ENCODE results near the gene BCL7C. TPM values are rescaled to one million over a fixed set of nuclear protein-coding genes. Genes with fewer than 3 reads are reported as not detected.

BCL7C gene
- total RNA-seq, 4 donors from 2014 or later: 43.1 to 79.1 (median 63.0) TPM

- 28 to 45% methylated on average over 9 to 12 of the region's 15 CpGs for WGBS, 2 donors
- TF ChIP-seq CTCF (IDR thresholded peaks at IDR 0.05) (no peak), POLR2A (IDR thresholded peaks at IDR 0.05) (no peak)
- peak; percentile 68 to 90 for DNase-seq (ENCODE audit: low spot score in 2 of 2)
- intact Hi-C loops (cut with DNase I; ENCODE audit: low total_unique reads): no loop called here
- H3K4me3 ChIP-seq (ENCODE audit: low read depth, poor library complexity, severe bottlenecking): no peak overlapping the region
Measured at GRCh38 chr16:30927789-30928378, 34.0 kb upstream of the BCL7C start.

- no peak overlapping the region for H3K4me3 ChIP-seq (ENCODE audit: low read depth, poor library complexity, severe bottlenecking)
- TF ChIP-seq CTCF (IDR thresholded peaks at IDR 0.05) (no peak), POLR2A (IDR thresholded peaks at IDR 0.05) (no peak)
- intact Hi-C loops (cut with DNase I; ENCODE audit: low total_unique reads): no loop called here
- no peak for DNase-seq (ENCODE audit: low spot score in 2 of 2)
- 79 to 83% methylated on average over 16 to 20 of the region's 22 CpGs for WGBS, 2 donors
Measured at GRCh38 chr16:30926937-30927788, 33.3 kb upstream of the BCL7C start.

- 70 to 71% methylated on average over 10 of the region's 10 CpGs for WGBS, 2 donors
Measured at GRCh38 chr16:30925995-30926811, 32.3 kb upstream of the BCL7C start.

GRCh38 chr16:30925632-30925987 is 31.7 kb upstream of the BCL7C start:
- intact Hi-C loops (cut with DNase I; ENCODE audit: low total_unique reads): no loop called here
- peak in 1 of 2 donors; percentile 89 for DNase-seq (ENCODE audit: low spot score in 2 of 2)
- 88 to 90% methylated on average over 25 to 26 of the region's 26 CpGs for WGBS, 2 donors
- TF ChIP-seq CTCF (IDR thresholded peaks at IDR 0.05): no peak
- TF ChIP-seq POLR2A (IDR thresholded peaks at IDR 0.05): no peak
- H3K4me3 ChIP-seq (ENCODE audit: low read depth, poor library complexity, severe bottlenecking): no peak overlapping the region

More at GRCh38 chr16:30925995-30926811, 32.3 kb upstream of the BCL7C start:
- no peak overlapping the region for H3K4me3 ChIP-seq (ENCODE audit: low read depth, poor library complexity, severe bottlenecking)
- intact Hi-C loops (cut with DNase I; ENCODE audit: low total_unique reads): no loop called here
- TF ChIP-seq POLR2A (IDR thresholded peaks at IDR 0.05): no peak
- no peak for TF ChIP-seq CTCF (IDR thresholded peaks at IDR 0.05)
- DNase-seq (ENCODE audit: low spot score in 2 of 2): no peak

- TF ChIP-seq CTCF (IDR thresholded peaks at IDR 0.05) (no peak), POLR2A (IDR thresholded peaks at IDR 0.05) (no peak)
- intact Hi-C loops (cut with DNase I; ENCODE audit: low total_unique reads): no loop called here
- 59 to 63% methylated on average over 11 of the region's 11 CpGs for WGBS, 2 donors
- no peak overlapping the region for H3K4me3 ChIP-seq (ENCODE audit: low read depth, poor library complexity, severe bottlenecking)
- no peak for DNase-seq (ENCODE audit: low spot score in 2 of 2)
Measured at GRCh38 chr16:30924913-30925631, 31.2 kb upstream of the BCL7C start.

All from lower leg skin (tissue), 4 donors.